ENCODE data around the gene NRP2.

DNA sequence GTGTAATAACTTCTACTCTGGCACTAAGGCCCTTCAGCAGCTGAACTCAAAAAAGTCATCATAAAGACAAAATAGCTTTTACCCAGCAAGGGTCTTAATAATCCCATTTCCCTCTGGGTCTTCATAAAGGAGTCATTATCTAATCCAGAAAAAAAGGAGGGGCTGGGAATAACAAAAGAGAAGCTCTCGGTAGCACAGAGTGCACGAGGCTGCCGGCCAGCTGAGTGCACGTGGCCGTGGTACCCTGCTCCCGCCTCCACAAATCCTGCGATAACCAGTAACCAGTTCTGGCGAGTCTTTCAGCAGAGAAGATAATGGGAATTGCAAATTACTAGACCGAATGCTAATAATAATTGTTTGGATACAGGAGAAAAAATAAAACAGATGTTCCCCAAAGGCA, 7.5 kb downstream of the NRP2 start:
- TF ChIP-seq, protein P1, sequence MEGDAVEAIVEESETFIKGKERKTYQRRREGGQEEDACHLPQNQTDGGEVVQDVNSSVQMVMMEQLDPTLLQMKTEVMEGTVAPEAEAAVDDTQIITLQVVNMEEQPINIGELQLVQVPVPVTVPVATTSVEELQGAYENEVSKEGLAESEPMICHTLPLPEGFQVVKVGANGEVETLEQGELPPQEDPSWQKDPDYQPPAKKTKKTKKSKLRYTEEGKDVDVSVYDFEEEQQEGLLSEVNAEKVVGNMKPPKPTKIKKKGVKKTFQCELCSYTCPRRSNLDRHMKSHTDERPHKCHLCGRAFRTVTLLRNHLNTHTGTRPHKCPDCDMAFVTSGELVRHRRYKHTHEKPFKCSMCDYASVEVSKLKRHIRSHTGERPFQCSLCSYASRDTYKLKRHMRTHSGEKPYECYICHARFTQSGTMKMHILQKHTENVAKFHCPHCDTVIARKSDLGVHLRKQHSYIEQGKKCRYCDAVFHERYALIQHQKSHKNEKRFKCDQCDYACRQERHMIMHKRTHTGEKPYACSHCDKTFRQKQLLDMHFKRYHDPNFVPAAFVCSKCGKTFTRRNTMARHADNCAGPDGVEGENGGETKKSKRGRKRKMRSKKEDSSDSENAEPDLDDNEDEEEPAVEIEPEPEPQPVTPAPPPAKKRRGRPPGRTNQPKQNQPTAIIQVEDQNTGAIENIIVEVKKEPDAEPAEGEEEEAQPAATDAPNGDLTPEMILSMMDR (conservative IDR thresholded peaks at IDR 0.05; ENCODE audit: low read length) = no peak
- TF ChIP-seq EZH2phosphoT487 (IDR thresholded peaks at IDR 0.05; ENCODE audit: borderline replicate concordance, low read depth, low read length) = no peak
